DND-41 (cell line): Measurements from ENCODE around the gene RHEBL1.

ENCODE experiments used
- CTCF ChIP-seq: IDR thresholded peaks from 2 replicates; pipeline ENCODE4 v1.5.1; 2012; ENCODE audit warnings: borderline replicate concordance, low read length, moderate library complexity, mild to moderate bottlenecking; ENCODE audit not compliant: poor library complexity, severe bottlenecking; ENCODE audit errors: extremely low read depth
- EZH2 ChIP-seq: IDR thresholded peaks from 3 replicates; pipeline ENCODE4 v1.6.1; 2012; ENCODE audit warnings: borderline replicate concordance, low read depth, mild to moderate bottlenecking, moderate library complexity, low read length, inconsistent platforms; ENCODE audit not compliant: severe bottlenecking

GRCh38 chr12:49030119-49030518, 39.7 kb downstream of the RHEBL1 start:
- TF ChIP-seq EZH2 (no peak), CTCF (no peak)
